GM12801 (cell line): Measurements from ENCODE around the gene NXPH4.

Experiments
- CTCF ChIP-seq: IDR thresholded peaks from one replicate; pipeline ENCODE4 v1.5.1; 2011; ENCODE audit warnings: control low read depth; ENCODE audit not compliant: insufficient read length; ENCODE audit errors: extremely low read depth

Gene NXPH4

GRCh38 chr12:57215065-57215464 is 1.5 kb upstream of the NXPH4 start:
- no peak for TF ChIP-seq CTCF

GRCh38 chr12:57215668-57216013 is 953 bp upstream of the NXPH4 start:
- no peak for TF ChIP-seq CTCF

GRCh38 chr12:57216921-57217879 is 606 bp downstream of the NXPH4 start:
- no peak for TF ChIP-seq CTCF

GRCh38 chr12:57218030-57218853 is 1.6 kb downstream of the NXPH4 start:
- TF ChIP-seq CTCF, result no peak

GRCh38 chr12:57219205-57219992 is 2.8 kb downstream of the NXPH4 start:
- TF ChIP-seq CTCF, result no peak

- no peak for TF ChIP-seq CTCF
These were observed 3.6 kb downstream of the NXPH4 start for GRCh38 chr12:57219993-57220754.
